ENCODE measurements around the gene KCTD20.
A peak's percentile ranks its signal among the peaks of the same experiment; 100 is the strongest.
"Not testable (repeated sequence)": the region's sequence is repeated elsewhere in the genome, so short reads cannot be mapped to it uniquely, and the experiment has no call there.

The KCTD20 gene

DNA sequence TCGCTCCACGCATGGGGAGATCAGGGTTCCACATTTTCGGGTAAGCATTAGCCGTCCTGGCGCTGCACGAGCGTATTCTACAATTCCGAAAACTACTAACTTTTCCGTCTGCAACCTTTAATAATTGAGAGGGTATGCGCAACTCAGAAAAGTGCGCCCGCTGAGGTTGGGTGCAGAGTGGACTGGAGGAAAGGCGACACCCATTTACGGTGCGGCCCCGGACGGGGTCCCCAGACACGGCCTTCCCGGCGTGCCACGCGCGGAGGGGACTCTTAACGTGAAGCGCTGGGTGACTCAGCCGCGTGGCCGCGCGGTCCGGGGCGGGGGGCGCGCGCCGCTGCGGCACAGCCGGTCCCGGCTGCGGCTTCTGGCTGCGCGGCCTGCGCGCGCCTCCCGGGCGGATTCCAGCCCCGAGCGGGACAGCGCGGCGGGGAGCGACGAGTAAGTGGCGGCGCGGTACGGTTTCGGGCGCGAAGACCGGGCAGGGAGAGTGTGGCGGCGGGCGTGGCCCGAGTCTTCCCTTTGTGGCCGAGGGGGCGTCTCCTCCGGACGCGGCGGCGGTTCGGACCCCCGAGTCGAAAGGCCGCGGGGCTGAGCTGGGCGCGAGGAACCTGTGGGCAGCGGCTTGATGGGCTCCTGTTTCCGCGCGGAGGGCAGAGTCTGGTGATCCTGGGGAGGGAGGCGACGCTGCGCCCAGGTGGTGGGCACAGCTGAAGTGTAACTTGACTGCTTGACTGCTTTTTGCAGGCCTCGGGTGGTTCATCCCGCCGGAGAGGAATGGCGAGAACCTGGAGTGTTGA lies at the start of gene KCTD20, which contains the start of gene PXT1:
KCTD20 (plus strand) TSS at position 330 of the 800 bp plus-strand sequence. CDS start 27,098 bp downstream, outside the sequence.
PXT1 (minus strand) TSS at position 184 of the 800 bp plus-strand sequence. CDS start 16,772 bp downstream, outside the sequence.
- peak; percentile 82 for DNase-seq

DNA sequence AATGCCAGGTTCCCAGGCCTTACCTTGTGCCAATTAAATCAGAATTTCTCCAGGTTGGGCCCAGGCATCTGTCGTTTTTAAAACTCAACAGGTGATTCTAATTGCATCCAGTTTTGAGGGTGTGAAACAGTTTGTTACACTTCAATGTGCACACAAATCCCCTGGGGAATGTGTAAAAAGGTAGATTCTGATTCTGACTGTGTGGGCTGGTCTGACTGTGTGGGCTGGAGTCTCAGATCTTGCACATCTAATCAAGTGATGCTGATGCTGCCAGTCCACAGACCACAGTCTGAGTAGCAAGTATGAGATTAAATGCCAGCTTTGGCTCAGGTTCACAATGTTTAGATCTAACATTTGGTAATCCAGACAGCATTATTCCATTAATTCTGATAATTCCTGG lies 42.8 kb upstream of the KCTD20 start:
- no peak for DNase-seq

DNA sequence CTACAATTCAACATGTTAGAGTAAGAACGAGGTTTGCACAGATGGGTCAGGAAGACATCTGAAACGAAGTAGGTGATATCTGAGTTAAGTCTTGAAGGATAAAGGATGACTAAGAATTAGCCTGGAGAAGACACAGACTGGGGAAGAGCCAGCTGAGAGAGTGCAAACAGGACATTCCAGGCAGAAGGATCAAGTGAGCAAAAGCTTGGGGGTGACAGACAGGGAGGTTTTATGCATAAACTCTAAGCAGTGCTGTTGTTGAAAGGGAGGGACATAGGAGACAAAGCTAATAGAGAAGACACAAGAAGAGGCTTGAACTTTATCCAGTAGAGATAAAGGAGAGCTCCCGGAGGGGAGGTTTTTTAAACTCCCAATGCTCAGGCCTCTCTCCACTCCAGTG lies 40.3 kb upstream of the KCTD20 start:
- no peak for DNase-seq

DNA sequence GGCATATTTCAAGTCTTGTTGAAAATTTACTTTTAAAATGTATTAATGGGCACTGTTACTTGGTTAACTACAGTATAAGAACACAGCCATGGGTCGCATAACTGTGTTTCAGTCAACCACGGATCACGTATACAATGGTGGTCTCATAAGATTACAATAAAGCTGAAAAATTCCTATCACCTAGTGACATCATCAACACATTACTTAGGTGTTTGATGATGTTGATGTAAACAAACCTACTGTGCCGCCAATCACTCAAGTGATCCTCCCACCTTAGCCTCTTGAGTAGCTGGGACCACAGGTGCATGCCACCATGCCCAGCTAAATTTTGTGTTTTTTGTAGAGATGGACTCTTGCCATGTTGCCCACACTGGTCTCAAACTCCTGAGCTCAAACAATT lies 38.6 kb upstream of the KCTD20 start:
- DNase-seq = no peak

DNA sequence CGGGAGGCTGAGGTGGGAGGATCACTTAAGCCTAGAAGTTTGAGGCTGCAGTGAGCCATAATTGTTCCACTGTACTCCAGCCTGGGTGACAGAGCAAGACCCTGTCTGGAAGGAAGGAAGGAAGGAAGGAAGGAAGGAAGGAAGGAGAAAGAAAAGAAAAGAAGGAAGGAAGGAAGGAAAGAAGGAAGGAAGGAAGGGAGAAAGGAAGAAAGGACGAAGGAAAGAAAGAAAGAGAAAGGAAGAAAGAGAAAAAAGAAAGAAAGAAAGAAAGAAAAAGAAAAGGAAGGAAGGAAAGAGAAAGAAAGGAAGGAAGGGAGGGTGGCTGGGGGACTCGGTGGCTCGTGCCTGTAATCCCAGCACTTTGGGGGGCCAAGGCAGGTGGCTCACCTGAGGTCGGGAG lies 33.1 kb upstream of the KCTD20 start:
- DNase-seq = not testable (repeated sequence)

DNA sequence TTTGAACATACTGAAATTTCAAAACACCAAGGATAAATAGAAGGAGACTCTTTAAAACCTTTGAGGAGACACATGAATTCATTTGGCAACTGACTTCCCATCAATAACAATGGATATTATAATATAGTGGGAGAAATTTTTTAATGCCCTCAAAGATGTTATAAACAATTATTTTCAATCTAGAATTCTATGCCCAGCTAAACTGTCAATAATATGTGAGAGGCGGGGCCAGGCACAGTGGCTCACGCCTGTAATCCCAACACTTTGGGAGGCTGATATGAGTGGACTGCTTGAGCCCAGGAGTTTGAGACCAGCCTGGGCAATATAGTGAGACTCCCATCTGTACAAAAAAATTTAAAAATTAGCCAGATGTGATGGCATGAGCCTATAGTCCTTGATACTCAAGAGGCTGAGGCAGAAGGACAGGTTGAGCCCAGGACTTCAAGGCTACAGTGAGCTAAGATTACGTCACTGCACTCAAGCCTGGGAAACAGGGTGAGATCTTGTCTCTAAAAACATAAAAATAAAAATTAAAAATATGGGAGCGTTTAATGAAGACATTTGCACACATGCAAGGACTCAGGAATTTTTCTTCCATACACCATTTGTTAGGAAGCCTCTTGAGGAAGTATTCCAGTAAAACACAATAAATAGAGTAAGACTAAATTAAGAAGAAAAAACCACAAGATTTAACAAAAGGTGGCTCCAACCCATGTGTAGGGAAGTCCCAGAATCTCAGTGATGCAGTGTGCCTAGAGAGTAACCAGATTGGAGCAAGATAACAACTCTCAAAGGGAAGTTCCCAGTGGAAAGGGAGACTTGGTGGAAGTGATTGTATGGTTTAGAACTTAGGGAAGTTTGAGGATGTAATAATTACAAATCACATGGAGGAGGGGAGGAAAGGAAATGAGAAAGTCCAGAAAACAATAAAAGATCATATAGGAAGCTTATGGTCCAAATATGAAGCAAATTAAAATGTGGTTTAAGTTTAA lies 29.0 kb upstream of the KCTD20 start:
- DNase-seq = no peak

DNA sequence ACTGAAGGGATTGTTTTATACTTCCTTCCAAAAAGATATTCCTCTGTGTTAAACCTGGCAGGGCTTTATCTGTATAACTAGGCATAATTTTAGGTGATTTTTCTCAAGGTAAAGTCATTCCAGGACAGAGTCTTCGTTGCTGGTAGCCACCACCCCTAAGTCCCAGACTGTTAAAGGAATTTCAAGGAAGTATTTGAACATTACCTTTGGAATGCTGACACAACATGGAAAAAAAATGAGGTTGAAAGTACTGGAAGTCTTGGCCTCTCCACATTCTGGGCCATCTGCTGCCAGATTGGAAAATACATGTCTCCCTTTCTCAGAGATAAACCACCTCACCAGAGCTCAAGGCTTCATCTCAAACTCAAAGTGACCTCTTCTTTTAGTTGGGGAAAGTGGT lies 28.3 kb upstream of the KCTD20 start:
- no peak for DNase-seq

DNA sequence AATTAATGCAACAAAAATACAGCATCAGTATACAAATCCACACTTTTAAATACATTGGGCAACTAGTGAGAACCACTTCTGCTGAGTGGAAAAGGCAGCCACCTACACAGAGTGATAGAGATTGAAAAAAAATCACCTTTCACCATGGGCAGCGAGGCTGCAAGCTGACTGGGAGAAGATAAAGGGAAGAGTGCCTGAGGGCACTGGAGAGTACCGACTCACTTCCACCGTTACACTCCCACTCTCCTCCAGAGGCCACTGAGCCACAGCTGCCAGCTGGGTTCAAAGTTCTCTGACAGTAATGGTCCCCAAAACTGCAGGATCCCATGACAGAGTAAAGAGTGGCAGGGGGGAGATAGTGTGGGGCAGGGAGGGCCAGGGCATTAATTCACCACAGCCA lies 24.2 kb upstream of the KCTD20 start:
- no peak for DNase-seq

DNA sequence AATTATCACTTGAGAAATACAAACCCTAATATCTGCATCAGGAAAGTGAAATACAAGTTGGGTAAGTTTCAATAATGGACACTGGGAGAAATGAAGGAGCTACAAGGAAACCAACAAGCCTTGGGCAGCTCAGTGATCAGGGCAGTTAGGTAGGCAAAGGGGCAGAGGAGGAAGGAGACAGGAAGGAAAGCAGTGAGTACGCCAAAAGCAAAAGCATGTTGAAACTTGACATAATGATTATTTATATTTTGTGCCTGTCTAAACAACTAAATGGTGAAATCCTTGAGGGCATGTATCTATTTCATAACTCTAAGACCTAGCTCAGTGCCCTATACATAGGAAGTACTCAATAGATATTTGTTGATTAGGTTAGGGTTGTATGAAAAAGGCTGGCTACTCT lies 23.5 kb upstream of the KCTD20 start:
- no peak for DNase-seq

DNA sequence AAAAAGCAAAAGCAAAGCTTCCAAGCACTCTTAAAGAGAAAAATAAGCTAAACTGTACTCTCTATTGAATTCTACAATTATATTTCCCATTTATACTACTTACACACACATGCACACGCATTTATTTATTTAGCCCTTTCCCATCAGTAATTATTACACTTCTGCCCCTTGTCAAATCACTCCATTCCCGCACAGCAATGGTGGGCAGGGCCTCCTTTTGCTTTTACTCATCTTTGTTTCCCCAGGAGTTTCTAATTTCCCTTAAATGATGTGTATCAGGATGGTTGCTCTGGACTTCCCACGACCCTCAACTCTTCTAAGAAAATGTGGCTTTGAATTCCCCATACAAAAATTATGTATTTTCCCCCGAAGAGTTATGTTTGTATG lies 20.1 kb upstream of the KCTD20 start:
- DNase-seq = no peak

DNA sequence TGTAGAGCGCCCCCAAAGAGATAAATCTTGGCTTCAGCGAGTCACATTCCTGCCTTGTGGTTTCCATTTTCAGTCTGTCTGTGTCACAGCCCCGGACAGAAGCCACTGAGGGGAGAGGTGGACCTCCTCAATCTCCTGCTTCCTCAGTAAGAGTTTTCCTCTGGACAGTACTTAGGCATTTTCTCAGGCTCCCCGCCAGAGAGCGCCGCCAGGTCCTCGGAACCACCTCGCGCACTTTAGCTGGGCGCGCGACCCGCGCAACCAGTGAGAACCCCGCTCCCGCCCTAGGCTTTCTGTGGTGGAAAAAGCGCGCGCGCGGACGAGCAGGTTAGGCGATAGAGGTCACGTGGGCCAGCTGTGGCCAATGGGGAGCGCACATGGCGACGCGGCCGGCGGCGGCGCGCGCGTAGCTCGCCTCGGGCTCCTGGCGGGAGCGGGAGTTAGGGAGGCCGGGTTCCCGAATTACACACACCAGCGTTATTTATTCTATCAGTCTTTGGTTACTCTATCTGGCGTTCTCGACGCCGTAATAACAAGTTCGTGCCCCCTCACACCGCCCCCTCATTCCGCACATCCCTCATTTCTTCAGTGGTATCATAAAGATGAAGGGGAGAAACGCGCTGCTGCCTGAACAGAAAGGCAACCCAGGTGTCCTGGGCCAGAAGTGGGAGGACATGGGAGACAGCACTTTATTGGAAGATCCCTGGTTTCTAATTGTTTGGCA lies 19.5 kb upstream of the KCTD20 start:
- peak; percentile 98 for DNase-seq

DNA sequence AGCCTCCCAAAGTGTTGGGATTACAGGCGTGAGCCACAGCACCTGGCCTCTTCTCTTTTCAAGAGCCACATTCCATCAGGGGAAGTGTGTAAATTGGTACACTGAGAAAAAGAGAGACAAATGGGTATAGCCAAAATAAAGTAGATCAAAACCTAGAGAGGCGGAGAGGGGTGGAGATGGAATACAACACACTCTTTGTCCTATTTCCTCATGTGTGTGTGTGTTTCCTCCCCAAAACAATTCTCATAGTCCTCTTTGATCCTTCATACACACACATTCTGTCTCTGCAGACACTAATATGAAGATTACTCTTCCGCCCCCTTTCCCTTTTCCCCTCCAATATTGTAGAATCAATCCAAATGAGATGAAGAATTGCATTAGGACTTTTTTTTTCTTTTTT lies 16.2 kb upstream of the KCTD20 start:
- DNase-seq = no peak

DNA sequence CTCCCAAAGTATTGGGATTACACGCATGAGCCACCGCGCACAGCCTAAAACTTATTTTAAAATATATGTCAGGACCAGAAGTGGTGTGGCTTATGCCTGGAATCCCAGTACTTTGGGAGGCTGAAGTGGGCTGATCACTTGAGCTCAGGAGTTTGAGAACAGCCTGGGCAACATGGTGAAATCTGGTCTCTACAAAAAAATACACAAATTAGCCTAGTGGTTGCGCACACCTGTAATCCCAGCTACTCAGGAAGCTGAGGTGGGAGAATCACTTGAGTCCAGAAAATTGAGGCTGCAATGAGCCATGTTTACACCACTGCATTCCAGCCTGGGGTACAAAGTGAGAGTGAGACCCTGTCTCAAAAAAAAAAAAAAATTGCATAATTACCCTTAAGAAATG lies 13.9 kb upstream of the KCTD20 start:
- DNase-seq = no peak

DNA sequence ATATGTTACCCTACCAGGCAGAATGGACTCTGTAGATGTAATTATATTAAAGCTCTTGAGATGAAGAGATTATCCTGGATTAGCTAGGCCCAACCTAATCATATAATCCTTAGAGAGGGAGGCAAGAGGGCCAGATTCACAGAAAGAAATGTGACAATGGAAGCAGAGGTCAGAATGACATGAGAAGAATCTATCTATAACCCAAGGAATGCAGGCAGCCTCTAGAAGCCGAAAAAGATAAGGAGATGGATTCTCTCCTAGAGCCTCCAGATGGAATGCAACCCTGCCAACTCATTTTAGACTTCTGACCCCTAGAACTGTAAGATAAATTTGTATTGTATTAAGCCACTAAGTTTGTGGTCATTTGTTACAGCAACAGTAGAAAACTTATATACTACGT lies 12.4 kb upstream of the KCTD20 start:
- no peak for DNase-seq

DNA sequence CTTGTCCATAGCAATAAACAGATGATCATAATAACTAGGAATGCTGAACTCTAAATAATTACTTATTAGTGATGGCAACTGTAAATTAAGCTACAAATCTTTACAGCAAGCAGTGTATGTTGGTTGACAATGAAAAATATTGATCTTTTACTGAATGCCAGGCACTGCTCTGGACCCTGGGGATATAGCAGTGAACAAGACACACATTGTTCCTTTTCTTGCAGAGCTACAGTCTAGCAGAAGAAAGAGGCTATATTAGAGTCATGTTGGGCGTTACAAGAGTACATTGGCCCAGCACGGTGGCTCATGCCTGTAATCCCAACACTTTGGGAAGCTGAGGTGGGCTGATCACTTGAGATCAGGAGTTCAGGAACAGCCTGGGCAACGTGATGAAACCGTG lies 11.6 kb upstream of the KCTD20 start:
- DNase-seq = no peak

DNA sequence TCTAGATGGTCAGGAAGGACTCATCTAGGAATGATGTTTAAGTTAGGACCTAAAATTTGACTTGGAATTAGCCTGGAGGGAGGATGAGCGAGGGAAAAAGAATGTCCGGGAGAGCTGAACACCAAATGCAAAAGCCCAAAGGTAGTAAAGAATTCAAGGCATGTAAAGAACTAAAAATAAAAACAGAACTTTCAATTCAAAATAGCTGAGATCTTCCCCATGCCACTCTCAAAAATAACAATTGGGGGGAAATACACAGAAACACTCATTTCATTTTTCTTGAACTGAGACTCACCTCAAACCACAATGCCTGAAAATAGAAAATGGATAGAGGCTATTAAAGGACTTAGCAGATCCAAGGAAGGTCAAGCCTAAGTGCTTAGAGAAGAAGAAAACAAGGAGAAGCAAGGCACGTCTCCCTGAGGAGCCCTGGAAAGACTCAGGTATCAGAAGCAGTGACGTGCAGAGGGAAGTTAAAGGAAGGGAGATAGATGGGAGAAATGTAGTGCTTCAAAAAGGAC lies 10.6 kb upstream of the KCTD20 start:
- DNase-seq = no peak

DNA sequence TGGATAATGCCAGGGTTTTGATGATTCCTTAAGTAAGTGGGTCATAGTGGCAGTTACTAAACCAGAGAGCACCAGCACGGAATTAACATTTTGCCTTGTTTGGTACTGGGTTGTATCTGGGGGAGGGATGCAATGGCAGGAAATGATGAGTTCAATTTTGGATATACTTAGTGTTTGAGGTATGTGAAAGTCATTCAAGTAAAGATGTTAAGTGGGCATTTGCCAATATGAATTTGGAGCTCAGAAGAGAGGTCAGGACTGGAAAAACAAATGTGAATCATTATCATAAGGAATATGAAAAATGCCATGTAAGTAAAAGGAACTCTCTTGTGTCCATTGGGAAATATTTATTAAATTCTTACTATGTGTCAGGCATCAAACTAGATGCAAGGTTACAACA lies 6.3 kb upstream of the KCTD20 start:
- DNase-seq = no peak

DNA sequence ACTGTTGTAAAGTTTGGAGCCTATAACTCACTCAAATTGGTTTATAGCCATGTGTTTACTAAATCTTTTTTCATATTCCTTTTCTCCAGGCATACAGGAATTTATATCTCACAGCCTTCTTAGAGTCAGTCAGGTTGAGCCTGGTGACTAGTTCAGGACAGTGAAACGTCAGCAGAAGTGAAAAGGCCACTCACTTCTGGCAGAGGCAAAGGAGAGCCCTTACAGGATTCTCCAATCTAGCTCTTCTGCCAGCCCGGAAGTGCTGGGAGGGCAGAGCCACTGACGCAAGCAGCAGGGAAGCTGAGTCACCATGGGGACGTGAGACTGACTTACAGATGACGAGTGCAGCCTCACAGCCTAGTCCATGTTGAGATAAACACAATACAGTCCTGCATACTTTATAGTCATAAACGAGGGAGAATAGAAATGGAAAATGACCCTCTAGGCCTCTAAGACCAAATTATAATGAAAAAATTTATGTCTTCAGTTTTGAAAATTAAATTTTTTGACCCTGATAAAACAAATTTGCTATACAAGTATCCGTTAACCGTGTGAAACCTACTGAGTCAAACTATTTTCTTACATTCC lies 1.4 kb upstream of the KCTD20 start:
- DNase-seq = peak; percentile 64

DNA sequence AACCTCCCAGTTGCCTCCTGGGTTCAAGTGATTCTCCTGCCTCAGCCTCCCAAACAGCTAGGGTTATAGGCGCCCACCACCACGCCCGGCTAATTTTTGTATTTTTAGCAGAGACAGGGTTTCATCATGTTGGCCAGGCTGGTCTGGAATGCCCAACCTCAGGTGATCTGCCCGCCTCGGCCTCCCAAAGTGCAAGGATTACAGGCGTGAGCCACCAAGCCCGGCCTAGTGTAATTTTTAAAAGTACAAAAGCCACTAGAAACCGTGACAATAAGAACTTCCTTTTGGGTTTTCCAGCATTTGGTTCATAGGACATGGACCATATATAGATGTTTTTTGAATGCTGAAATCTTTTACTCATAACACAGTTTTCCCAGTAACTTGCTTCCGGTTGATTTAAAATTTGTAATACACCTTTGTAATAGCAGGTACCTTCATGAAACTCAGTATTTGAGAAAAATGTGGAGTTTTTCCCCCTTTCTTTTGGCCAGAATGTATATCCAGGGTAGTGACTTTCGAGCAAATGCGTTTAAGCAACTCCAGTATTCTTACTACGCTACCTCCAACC lies 613 bp upstream of the KCTD20 start:
- no peak for DNase-seq

DNA sequence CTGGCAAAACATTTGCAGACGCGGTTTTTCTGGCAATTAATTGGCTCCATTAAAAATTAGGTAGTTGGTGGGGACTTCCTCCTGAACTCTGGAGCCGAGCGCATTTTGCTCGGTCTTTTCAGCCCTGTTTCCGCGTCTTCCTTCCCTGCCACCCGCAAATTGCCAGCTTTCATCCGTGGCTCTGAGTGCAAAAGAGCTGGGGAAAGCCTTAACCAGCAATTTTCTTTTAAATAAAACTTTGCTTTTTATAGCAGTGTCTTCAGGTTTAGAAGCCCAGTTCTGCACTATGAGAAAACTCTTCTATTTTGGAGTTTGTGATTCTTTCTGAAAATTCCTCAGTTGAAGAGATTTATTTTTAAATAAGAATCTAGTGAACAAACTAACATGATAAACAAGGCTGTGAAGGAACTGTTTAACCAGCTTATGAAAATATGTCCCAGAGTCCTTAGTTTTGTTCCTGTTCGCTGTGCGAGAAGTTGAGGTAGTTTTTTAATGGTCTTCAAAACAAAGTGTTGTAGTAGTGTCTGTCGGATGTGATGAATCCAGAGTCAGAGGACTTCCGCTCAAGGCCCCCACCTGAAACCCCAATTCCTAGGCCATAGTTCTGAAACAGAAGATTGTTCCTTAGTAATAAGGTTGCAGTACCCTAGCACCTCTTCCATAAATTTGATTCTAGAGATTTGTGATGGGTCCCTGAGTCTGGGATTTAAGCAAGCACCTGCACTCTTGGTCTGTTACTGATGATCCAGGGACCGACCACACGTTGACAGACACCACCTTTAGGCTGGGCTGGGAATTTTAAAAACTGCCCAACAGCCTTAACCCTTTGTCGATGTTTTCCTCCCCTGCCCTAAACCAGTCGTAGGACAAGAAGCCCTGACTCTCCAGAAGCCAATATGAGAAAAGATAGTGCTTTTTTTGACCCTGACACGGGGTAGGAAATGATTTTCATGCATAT lies 950 bp downstream of the KCTD20 start:
- no peak for DNase-seq

DNA sequence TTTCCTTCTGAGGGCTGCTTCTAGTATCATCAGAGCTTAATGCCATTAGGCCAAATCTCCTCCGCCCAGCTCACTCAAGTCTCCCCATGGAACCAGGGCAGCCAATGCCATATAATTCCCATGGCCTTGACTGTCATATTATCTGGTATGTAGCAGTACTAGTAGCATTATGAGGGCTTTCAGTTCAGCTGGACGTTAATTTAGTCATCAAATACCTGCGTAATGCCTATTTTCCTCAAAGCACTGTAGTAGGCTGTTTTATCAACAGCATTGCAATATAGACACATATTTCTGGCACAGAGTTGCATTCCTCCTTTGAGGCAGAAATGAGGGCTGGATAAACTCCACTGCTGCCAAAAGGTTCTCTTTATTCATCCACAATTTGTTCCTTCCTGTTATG lies 1.7 kb downstream of the KCTD20 start:
- no peak for DNase-seq
